Measurements from ENCODE around the gene PSAT1.

Gene PSAT1

GRCh38 chr9:78369639-78370219 lies 72.8 kb downstream of the PSAT1 start:
- peak; percentile 47 for DNase-seq

GRCh38 chr9:78370991-78371390 lies 74.1 kb downstream of the PSAT1 start:
- no peak for DNase-seq

GRCh38 chr9:78371981-78372380 lies 75.1 kb downstream of the PSAT1 start:
- no peak for DNase-seq

Data from stimulated activated CD4-positive, alpha-beta T cell treated with anti-CD3 and anti-CD28 coated beads, Interleukin-12 subunit alpha, Interleukin-12 subunit beta, amount 100 ng/mL, for 4 hours (primary cell).